HG03460 (cell line): ENCODE measurements around the gene IL26.

Source experiments
- ATAC-seq: cut with Tn5 transposase; IDR thresholded peaks from one replicate; pipeline ENCODE4 v1.9.1; 2021; ENCODE audit not compliant: unreplicated experiment

Gene IL26

DNA sequence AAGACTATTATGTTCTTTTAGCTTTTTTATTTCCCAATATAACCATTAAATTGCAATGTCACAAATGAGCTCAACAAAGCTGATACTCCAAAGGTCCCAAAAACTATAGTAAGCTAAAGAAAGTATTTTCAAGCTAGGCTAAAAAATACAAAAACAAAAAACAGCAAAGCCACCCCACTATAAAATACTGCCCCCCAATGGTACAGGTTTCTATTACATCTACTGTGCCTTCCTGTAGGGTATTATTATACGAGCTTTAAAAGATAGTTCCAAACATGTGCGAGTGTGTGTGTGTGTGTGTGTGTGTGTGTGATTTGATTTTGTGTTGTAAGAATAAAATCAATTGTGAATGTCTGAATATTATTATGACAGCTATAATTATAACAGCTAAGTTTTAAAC is 67.2 kb downstream of the IL26 start:
- ATAC-seq: no peak

DNA sequence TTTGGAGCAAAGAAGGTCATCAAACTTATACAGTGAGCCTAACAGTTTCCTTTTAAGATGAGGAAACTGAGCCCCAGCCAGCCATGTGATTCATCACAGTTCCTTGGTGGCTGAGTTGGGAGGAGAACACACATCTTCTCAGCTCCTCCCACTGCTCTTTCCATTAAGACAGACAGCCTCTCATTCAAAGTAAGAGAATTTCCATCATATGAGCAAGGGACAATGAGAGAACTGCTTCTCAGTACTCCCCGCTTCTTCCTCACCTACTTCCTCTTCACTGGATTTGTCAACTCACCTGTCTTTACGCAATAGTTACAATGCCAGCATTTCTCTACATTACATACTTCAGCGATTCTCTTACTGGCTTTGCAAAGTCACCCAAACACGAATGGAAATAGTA is 68.2 kb downstream of the IL26 start:
- ATAC-seq: no peak

DNA sequence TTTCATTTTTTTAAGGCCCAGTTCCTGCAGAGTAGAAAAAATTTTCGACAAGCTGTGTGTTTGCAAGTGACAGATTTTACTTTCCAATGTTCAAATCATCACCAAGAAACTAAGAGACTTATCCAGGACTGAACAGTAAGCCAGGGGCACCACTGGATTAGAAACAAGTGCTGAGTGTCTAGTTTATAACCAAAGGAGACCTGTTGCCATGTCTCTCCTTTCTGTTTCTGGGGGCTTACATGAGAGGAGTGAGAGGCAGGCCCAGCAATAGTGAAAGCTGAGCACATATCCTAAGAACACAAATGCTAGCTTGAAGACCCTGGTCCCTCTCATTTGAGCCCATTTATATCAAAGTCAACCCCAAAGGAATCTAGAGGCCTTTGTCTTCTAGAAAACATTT is 69.0 kb downstream of the IL26 start:
- no peak for ATAC-seq

DNA sequence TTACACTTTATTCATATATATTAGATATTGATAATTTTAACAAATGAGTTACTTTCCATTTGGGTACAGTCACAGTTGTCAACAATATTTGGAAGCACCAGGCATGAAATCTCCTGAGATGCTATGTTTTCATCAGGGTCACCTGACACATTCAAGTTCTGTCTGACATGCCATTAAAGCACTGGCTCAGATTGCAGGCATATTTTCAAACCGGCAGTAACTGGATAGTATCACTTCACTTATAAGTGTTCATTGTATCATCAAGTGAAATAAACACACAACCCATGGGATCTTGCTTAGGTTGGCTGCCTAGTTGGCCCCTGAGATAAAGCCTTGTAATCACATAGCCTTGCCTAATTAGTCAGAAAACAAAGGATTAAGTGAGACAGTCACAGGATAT is 70.8 kb downstream of the IL26 start:
- no peak for ATAC-seq
